Activated CD4-positive, alpha-beta T cell treated with anti-CD3 and anti-CD28 coated beads for 24 hours (primary cell): Measurements from ENCODE around the gene NKD1.

Source experiments
- DNase-seq, 2 donors: peaks; one replicate each; pipeline ENCODE4 v3.0.0-alpha.2; 2020; ENCODE audit warnings: low read depth in 2 of 2

NKD1 gene

DNA sequence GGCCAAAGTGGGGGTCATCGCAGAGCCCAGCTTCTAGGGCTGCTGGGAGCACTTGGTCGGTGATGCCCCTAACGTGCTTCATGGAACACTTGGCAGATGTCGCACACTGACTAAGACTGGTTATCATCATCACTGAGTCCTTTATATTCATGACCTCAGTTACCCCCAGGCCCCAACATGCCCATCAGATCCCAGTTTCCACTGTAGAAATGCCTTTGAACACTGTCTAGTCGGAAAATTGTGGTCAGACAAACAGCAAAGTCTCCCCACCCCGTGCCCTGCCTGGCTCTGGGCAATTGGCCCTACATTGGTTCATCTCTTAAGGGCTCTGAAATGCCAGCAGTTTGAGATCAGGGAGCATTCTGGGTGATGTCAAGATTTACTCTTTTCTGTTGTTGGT, 51.3 kb downstream of the NKD1 start:
- no peak for DNase-seq

DNA sequence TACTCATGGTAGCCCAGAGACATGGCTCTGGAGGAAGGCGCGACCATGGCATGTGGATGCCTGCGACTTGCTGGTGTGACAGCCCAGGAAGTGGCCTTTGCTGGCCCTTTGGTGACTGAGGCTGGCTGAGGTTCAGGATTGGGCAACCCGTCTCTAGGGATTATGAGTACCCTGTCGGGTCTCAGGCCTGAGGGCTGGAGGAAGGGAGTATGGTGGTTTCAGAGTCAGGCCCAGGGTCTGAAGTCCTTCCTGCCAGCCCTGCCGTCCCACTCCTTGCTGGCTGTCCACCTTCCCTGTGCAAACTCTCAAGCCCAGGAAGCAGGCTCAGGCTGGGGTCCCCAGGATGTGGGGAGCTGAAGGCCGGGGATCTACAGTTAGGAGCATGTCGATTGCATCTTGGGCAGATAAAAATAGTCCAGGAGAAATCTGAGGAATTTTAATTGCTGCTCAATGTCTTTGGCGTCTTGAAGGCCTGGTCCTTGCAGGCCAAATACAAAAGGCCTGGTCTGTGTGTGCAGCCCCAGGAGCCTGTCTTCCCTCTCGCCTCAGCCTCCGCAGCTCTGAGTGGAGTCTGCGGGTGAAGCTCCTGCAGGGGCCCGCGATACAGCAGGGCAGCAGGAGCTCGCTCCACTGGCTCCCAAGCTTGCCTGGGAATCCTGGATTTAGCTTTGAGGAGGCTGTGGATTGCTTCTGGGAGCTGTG, 52.5 kb downstream of the NKD1 start:
- DNase-seq: no peak

DNA sequence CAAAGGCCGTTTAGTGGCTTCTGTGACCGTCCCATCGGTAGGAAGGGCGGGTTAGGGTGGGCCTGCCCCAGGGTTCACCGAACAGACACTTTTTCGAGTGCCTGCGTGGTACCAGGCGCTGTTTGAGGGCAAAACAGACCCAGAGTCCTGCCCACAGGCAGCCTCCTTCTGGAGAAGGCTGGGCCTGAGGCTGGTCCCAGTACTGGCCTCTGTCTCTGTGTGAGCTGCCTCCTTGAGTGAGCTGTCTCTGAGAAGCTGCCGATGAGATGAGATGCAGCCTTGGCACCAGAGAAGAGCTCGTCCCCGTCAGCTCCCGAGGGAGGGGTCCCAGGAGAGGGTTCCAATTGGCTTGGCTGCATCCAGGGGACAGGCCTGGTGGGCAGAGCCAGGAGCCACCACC, 53.1 kb downstream of the NKD1 start:
- no peak for DNase-seq

DNA sequence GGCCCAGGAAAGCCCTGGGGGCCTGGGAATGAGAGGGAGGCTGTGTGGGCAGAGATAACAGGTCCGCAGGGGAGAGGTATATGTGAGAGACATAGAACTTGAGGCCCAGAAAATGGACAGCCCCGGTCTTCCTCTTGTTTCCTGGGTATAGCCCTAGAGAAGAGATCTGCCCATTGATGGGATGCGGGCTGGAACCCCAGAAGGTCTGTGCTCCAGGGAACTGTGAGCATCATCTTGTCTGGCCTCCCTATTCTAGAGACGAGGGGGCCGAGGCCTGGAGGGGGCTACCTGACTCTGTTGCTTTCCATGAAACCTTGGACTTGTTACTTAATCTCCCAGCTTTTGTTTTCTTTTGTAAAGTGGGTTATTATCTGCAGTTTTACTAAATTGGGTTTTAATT, 53.9 kb downstream of the NKD1 start:
- DNase-seq: no peak

DNA sequence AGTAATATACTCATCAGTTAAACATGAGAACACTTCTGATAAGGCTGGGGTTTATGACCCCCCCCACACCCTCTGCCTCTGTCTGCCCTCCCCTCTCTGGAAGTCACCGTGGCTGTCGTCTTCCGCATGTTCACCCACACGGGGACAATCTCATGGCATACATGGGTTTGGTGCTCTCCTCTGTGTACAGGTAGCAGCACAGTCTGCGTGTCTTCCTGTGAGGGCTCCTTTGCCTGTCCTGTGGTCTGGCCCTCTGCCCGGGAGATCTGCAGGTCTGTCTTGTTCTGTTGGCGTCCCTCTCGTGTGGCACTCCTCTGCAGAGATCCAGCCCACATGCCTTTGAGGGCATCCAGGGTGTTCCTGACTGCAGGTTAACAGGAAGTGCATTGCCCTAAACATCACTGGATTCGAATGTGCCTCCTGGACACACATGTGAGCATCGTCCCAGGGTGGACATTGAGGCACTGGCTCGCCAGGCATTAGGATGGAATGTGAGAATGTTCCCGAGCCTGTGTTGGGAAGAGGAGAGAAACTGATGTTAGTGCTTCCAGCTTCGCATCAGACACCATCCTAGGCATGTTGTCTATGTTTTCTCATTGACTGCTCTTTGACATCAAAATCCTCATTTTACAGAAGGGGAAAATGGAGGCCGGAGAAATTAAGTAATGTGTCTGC, 54.5 kb downstream of the NKD1 start:
- DNase-seq: no peak

DNA sequence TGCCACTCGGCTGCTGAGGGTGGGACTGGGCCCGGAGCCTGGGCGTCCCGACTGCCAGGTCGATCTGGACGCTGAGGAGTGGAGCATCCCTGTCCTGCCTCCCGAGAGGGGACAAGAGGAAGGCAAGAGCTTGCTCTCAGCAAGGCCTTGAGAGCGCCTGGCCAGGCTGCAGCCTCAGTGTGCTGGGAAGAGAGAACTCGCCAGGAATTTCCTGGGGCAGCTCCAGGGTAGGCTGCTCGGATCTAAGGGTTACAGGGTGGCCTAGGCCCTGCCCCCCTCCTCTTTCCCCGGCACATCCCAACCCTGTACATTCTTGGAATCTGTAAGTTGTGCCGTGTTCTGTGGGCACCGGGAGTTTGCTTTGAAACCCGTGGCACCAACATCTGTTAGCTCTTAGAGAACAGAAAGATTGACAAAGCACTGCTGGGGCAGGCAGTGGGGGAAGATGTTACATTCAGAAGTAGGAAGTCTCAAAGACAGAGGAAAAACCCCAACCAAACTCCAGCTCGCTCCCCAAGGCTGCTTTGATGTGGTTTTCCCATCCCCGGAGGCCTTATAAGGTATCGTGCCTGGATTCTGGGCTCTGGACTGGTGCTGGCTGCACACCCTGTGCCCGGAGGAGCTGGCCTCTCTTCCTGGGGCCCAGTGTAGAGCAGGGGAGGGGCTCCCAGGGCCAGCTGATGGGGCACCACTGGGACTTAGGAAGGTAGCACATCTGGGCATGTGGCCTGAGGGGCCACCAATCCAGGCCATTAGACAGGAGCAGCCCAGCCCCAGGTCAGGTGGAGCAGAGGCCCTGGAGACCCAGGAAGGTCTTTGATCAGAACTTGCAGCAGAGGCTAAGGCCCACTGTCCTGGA, 55.2 kb downstream of the NKD1 start:
- no peak for DNase-seq

DNA sequence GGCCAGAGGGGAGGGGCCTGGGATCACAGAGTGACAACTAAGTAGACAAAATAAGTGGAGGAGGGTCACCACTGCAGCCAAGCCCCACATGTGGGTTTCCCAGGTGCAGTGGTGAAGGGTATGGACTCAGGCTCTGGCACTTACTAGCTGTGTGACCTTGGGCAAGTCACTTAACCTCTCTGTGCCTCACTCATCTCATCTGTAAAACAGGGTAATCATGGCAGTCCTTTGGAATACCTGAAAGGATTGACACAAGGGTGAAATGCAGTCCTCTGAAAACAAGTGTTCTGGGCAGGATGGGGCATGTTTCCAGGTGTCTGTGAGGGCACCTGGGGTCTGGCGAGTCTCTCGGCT, 55.8 kb downstream of the NKD1 start:
- no peak for DNase-seq

DNA sequence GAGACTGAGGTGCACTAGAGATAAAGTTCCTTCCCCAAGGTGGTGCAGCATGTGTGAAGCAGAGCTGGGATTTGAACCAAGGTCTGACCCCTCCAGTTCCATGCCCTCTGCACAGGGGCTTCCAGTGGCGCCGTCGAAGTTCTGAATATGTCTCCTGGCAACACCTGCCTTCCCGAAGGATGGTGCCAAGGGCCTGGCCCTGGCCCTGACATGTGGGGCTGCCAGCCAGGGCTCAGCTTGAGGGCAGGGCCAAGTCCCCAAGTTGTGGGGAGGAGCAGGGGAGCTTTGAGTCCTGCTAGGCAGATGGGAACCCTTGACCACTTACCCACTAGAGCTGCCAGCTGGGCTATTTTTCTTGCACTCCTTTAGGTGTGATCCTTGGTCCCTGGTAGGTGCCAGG, 56.4 kb downstream of the NKD1 start:
- DNase-seq: no peak

DNA sequence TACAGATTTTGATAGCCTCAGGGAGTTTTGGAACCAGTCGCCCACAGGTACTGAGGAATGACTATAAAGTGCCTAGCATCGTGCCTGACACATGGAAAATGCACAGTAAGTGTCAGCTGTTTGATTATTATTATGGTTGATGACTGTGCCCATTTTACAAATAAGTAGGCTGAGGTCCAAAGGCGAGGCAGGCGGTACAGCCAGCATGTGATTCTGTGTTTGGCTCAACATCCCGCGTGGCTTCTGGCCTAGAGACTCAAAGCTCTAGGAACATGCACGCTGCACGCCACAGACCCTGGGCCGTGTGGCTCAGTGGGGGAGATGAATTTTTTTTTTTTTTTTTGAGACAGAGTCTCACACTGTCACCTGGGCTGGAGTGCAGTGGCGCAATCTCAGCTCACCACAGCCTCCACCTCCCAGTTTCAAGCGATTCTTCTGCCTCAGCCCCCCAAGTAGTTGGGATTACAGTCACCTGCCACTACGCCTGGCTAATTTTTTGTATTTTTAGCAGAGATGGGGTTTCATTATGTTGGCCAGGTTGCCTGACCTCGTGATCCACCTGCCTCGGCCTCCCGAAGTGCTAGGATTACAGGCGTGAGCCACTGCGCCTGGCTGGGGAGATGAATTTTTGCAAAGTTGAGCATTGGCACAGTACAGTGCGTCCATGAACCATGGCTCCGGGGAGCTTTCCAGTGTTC, 57.7 kb downstream of the NKD1 start:
- DNase-seq: no peak

DNA sequence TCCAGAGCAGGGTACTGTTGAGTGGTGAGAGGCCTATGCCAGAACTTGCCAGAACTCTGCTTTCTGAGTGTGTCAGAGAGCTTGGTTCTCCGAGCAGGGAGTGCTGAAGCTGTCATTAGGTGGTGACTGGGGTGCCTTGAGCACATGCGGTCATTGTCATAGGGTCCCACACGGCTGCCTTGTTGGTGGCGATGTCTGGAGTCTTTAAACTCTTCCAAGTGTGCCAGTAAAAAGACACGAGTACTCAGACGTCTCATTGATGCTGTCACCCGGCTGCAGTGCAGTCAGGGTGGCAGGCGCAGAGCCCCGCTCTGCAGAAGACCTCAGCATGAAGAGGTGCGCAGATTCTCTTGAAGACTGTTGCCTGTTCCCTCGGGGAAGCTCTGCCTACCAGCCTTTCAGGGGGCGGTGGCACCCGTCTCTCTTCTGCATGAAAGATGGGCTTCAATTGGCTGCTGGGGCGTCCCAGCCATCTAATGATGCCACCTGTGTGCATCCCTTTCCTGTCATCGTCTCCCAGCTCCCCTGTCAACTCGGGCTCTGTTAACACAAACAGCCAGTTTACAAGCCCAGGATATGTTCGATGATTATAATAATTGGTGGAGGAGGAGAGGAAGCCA, 58.3 kb downstream of the NKD1 start:
- DNase-seq: no peak

DNA sequence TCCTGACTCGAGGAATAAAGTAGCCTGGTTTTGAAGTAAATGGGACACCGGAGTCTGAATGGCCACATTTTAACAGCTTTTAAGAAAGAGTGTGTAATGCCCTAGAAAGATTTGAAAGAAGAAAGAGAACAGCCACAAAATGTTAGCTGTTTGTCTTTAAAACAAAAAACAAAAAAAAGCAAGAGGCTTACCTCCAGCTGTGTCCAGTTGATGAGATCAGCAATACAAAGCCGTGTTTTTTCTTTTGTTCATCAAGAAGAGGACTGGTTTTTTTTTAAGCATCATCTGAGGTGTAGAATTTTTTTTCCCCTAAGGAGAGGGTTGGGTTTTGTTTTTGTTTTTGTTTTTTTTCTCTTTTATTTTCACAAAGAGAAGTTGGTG, 58.8 kb downstream of the NKD1 start:
- no peak for DNase-seq

DNA sequence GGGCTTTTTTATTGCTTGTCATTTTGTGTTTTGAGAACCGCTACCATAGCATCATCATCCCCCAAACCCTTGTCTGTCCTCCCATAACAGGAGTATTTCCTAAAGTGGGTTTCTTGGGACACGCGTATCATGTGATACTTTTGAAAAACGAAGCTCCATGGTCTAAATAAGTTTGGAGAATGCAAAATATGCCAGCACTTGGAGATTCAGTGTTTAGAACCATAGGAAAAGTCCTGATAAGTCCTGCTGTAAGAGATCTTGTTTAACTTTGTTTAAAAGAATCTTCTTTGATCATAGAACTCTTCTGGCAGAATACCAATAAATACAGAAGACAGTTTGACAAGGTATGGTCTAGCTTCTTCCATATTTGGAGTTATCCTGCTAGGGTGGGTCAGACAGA, 59.3 kb downstream of the NKD1 start:
- no peak for DNase-seq

DNA sequence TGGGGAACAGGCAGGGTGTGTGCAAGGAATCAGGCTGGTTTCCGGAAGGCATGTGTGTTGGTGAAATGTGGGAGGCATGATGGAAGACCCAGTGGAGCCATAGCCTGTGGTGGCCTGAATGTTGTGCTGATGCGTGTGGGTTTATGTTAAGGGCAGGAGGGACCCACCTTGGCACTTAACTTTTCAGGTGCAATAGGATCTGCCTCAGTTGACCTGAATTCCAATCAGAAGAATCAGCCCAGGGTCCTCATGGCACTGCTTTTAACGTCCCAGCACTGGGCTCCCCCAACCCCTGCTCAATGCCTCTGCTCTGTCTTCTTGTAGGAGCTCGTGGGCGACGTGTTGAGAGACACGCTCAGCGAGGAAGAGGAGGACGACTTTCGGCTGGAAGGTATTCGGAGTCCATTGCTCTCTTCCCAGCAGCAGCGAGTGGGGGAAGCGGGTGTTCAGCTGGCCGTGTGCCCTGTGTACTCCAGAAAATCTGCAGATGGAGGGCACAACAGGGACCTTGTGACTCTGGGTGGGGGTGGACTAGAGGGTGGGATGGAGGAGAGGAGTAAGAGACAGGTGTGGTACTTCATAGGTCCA, 59.9 kb downstream of the NKD1 start:
- no peak for DNase-seq

DNA sequence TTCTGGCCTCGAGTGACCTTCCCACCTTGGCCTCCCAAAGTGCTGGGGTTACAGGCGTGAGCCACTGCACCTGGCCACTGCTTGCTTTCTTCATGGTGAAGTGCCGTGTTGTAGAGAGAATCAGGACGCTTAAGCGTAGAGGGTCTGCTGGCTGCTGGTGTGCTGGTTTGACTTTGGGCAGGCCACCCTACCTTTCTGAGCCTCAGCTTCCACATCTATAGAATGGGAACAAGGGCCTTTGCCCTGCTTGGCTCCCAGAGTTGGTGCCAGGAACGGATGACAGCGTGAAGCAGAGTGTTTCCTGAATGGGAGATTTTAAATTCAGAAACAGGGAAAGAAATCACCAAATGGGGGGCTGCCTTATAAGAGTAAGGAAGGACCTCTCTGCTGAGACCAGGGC, 60.9 kb downstream of the NKD1 start:
- no peak for DNase-seq

DNA sequence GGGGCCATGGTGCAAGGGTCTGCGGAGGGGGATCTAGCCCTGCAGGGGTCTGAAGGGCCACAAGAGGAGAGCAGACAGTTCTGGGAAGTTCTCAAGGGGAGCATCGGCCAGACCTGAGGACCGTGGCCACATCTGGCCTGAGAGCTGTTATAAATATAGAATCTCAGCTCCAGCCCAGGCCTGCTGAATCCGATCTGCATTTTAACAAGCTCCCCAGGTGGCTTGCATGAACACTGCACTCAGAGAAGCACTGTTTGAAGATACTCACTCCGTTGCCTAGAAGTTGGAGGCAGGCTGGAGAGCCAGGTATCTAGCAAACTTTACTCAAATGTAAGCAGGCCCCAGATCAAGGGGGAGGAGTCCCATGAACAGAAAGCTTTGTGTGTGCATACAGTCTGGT, 61.3 kb downstream of the NKD1 start:
- no peak for DNase-seq

DNA sequence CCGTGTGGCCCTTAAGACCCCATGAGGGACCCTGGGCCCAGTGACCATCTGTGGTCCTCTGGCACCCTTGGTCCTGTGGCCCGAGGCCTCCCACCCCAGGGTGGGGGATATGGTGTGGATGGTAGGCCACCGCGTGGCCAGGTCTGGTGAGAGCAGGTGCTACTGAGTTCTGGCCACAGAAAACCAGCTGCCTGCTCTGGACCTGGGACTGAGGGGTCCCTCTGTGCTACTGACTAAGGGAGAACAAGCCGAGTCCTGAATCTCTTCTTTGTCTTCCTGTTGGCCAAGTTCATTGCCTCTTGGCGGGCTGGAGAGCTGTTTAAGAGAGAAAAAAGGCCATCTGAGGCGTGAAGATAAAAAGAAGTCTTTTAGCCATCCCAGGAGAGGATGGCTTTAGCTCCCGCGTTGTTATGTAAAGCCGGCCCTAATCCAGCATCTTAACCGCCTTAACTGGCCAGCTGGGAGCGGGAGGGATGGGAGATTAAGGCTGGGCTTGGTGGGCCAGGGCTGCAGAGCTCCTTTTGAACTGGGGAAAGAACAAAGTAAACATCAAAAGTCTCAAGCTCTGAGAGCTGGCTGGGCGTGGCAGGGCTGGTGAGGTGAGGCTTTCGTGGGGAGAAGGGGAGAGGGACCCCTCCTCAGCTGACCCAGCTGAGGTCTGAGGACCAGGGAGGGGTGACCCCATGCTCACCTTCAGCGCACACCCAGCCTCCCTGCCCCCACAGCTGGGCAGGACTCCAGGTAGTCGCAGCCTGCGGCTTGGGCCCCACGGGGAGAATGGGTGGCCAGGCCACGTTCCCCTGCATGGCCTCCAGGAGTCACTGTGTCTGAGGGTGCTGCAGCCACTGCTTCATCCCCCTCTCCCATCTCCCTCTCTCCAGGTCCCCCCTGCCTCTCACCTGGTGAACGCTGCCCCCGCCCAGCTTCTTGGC, 62.4 kb downstream of the NKD1 start:
- DNase-seq: no peak

DNA sequence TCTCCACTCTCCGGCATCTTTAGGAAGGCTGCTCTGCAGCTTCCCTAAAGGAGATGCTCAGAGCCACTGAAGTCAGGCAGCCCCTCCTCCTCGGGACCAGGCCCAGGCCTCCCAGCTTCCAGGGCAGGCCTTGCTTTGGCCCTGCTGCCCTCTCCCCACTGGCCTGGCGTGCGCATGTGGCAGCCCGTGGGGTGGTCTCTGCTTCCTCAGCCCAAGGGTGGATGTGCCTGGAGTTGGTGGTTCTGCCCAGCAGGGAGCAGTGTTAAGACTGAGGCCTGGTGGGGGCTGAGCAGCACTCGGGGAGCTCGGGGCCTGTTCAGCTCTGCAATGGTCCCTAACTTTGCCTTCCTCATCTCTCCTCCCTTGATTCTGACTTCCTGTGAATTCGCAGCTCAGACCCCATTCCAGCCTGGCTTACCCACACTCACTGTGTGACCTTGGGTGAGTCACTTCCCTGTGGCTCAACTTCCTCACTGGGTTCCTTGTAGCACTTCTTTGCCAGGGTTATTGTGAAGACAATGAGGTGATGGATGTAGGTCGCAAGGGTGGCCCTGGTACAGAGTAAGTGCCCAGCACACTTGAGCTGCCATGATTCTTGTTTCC, 63.2 kb downstream of the NKD1 start:
- no peak for DNase-seq

DNA sequence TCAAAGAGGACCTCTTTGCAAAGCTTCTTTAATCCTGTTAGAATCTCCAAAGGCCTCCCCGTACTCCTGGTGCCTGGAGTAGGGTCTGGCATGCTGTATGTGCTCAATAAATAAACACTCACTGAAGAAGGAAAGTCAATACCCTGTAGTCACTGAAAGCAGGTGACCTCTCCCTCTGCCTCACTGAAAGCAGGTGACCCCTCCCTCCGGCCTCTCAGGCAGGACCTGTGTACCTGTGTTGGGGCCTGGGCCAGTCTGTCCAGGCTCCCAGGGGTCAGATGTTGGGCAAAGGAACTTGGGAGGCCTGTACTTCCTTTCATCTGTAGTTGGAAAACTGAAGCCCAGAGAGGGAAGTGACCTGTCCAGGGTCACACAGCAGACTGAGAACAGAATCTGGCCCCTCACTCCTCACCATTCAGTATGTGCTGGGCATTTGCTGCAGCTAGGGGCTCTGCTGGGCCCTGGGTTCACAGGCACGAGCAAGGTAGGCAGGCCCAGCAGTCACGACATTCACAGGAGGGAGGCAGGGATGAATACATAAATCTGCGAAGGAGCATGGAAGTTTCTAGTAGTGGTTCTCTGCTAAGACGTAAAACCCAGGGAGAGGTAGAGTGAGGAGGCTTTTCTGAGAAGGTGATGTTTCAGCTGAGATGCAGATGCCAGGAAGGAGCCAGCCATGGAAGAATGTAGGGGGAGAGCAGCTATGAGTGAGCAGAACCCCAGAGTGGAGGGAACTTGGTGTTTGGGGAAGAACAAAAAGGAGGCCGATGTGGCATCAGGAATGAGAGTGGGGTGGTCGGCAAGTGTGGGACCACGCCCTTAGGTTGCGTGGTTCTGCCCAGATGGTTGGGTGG, 64.0 kb downstream of the NKD1 start:
- no peak for DNase-seq

DNA sequence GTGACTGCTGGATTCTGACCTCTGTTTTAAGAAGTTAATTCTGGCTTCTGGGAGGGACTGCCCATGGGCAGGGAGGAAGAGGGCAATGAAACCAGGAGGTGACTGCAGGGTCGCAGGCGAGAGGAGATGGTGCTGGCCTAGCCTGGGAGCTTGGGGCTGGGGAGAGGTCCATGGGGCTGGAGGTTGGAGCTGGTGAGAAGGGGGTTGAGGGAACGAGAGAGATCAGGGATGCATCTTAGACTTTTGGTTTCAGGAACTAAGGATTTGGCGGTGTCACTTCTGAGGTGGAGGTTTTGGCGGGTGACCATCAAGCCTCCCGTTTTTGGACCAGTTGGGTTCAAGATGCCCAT, 64.6 kb downstream of the NKD1 start:
- no peak for DNase-seq
